Mesothelial cell of epicardium (in vitro differentiated cells): ENCODE measurements around the gene GNPTAB. TPM values are rescaled to one million over a fixed set of nuclear protein-coding genes. Genes with fewer than 3 reads are reported as not detected.
A peak's percentile ranks its signal among the peaks of the same experiment; 100 is the strongest.

ENCODE experiments used
- DNase-seq, 2 experiments: peaks; one replicate each; pipeline ENCODE4 v3.0.0; 2021; ENCODE audit warnings: low spot score in 2 of 2; ENCODE audit not compliant: unreplicated experiment in 2 of 2
- H3K27ac Mint-ChIP-seq: 2 replicates; pipeline ENCODE4 v1.8.0; 2021; ENCODE audit warnings: mixed read lengths
- H3K27me3 Mint-ChIP-seq: 2 replicates; pipeline ENCODE4 v1.8.0; 2021; ENCODE audit warnings: low read depth, mixed read lengths
- H3K36me3 Mint-ChIP-seq: 2 replicates; pipeline ENCODE4 v1.8.0; 2021; ENCODE audit warnings: mixed read lengths
- H3K4me1 Mint-ChIP-seq: 2 replicates; pipeline ENCODE4 v1.8.0; 2021; ENCODE audit warnings: mixed read lengths
- H3K4me3 Mint-ChIP-seq: 2 replicates; pipeline ENCODE4 v1.8.0; 2021; ENCODE audit warnings: mild to moderate bottlenecking, moderate library complexity, mixed read lengths
- H3K9me3 Mint-ChIP-seq: 2 replicates; pipeline ENCODE4 v1.8.0; 2021; ENCODE audit warnings: mixed read lengths
- CTCF ChIP-seq: fragments of 200-600 bp; sonication (generic); IDR thresholded peaks from one replicate; pipeline ENCODE4 v1.5.0; 2021; ENCODE audit warnings: antibody characterized with exemption; ENCODE audit not compliant: unreplicated experiment
- total RNA-seq: library from RNA; stranded (reverse); gene quantifications from 3 replicates; pipeline ENCODE4 v1.2.1, GENCODE V29; 2021

The GNPTAB gene
- total RNA-seq, 1 donor from 2014 or later: 35.9 TPM

GRCh38 chr12:101696251-101697196 is 134.2 kb downstream of the GNPTAB start:
- Mint-ChIP-seq H3K4me3 (peak overlapping the region; percentile 84), H3K9me3 (no peaks in the 10 kb centered on the region), H3K4me1 (peaks cover 24% of the 10 kb centered on the region), H3K36me3 (no peaks in the 10 kb centered on the region), H3K27me3 (peaks cover 5% of the 10 kb centered on the region), H3K27ac (peak overlapping the region; percentile 59)
- no peak for DNase-seq
- TF ChIP-seq CTCF: no peak

GRCh38 chr12:101695706-101696105 is 135.1 kb downstream of the GNPTAB start:
- no peak overlapping the region for H3K4me3 Mint-ChIP-seq
- no peak for DNase-seq
- TF ChIP-seq CTCF: no peak
- no peaks in the 10 kb centered on the region for H3K36me3 Mint-ChIP-seq
- H3K4me1 Mint-ChIP-seq: peaks cover 22% of the 10 kb centered on the region
- no peak overlapping the region for H3K27ac Mint-ChIP-seq
- peaks cover 5% of the 10 kb centered on the region for H3K27me3 Mint-ChIP-seq
- H3K9me3 Mint-ChIP-seq: no peaks in the 10 kb centered on the region

Other genes with a start within 250 kb of the GNPTAB start
- gene MYBPC1, start 236.0 kb downstream of the GNPTAB start, total RNA-seq: not detected in 3 replicates
- gene CHPT1, start 133.3 kb downstream of the GNPTAB start, total RNA-seq: 16.1 to 18.7 TPM (median 16.9 TPM) in 3 replicates
- 0.14 to 0.16 TPM (median 0.16 TPM) in 3 replicates for gene SYCP3, start 91.5 kb downstream of the GNPTAB start, total RNA-seq
- gene DRAM1, start 46.6 kb upstream of the GNPTAB start, total RNA-seq: 14.4 to 17.4 TPM (median 15.8 TPM) in 3 replicates
- 27.9 to 28.8 TPM (median 28.5 TPM) in 3 replicates for gene WASHC3, start 231.0 kb upstream of the GNPTAB start, total RNA-seq